ENCODE results near the gene ACIN1.
"Not testable (repeated sequence)": the region's sequence is repeated elsewhere in the genome, so short reads cannot be mapped to it uniquely, and the experiment has no call there.

Gene ACIN1

DNA sequence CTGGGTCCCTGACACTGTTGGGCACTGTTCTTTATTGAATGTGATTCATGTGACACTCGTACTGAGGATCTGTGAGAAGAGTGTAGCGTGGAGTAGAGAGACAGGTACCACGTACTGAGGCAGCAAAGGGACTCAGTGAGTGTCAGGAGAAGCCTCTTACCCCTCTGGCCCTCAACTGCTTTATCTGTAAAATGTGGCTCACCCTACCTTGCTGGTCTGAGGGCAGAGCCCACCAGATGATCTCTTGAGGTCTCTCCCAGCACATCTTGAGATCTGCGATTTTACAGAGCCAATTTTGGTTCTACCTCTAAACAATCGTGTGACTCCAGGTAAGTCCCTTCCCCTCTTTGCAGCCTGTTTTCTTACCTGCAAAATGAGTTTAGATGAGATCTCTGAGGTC is 21.0 kb upstream of the ACIN1 start:
- Mint-ChIP-seq H3K4me1 (peaks cover 35% of the 10 kb centered on the region), H3K4me3 (no peak overlapping the region), H3K36me3 (peaks cover 1% of the 10 kb centered on the region), H3K27me3 (no peaks in the 10 kb centered on the region), H3K9me3 (no peaks in the 10 kb centered on the region), H3K27ac (no peak overlapping the region)

DNA sequence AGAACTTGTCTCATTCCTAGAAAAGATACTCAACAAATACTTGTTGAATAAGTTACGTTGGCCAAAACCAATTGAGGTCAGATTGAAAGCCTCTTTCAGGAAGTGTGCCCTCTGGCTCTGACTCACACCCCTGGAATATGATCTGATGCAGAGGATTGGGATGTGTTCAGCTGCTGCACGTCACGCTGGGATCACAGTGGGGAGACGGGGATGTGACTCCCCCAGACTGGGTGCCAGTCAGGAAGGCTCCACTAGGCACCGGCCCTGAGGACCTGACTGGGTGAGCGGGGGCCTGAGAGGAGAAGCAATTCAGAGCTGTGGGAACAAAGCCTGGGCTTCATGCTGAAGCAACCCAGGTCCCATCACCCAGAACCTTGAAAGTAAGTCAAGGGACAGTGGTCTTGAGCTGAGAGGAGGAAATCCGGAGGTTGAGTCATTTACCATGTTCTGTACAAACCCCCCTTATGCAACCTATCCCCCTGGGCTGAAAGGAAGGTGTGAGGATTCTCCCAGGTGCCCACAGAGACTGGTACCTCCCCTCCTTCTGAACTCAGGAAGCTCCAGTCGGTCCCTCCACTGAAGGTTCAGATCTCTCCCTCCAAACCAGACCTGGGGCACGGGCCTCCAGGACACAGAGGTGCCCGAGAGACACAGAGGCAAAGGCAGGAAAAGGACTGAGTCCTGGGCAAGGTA is 20.2 kb upstream of the ACIN1 start:
- no peak overlapping the region for H3K4me3 Mint-ChIP-seq
- peaks cover 1% of the 10 kb centered on the region for H3K36me3 Mint-ChIP-seq
- no peak overlapping the region for H3K27ac Mint-ChIP-seq
- no peaks in the 10 kb centered on the region for H3K27me3 Mint-ChIP-seq
- H3K4me1 Mint-ChIP-seq, result peaks cover 28% of the 10 kb centered on the region
- H3K9me3 Mint-ChIP-seq, result no peaks in the 10 kb centered on the region

DNA sequence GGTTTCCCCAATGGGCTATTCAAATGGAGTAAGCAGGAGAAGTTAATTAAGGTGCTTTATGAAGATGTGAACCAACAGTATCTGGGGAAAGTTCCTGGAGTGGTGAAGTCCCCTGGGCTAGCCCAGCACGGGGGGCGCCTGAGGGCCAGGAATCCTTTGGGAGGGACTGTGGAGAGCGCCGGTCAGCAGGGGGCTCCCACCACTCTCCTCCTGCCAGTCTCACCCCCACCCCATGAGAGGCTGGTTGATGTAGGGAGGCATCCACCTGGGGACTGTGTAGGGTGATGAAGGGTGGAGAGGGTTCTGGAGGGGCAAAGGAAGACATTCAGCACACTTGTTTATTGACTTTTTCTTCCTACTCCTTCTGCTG is 19.7 kb upstream of the ACIN1 start:
- H3K27me3 Mint-ChIP-seq, result no peaks in the 10 kb centered on the region
- H3K9me3 Mint-ChIP-seq, result no peaks in the 10 kb centered on the region
- H3K27ac Mint-ChIP-seq, result no peak overlapping the region
- H3K4me3 Mint-ChIP-seq, result no peak overlapping the region
- H3K4me1 Mint-ChIP-seq, result peaks cover 22% of the 10 kb centered on the region
- H3K36me3 Mint-ChIP-seq, result peaks cover 1% of the 10 kb centered on the region

DNA sequence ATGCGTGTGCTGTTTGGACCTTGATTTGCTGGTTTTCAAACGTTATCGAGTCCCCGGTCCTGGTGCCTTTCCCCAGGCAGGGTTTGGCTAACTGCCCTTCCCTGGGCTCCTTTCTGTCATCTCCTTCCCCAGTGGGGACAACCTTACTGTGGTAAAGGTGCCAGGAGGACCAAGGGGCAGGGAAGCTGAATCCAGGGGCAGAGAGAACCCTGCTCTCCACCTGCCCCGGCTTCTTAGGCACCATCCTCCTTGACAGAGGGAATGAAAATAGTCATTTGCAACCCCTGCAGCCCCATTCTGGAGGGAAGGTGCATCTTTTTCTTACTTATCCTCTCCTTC is 19.2 kb upstream of the ACIN1 start:
- H3K4me1 Mint-ChIP-seq, result peaks cover 17% of the 10 kb centered on the region
- H3K4me3 Mint-ChIP-seq, result no peak overlapping the region
- peaks cover 1% of the 10 kb centered on the region for H3K36me3 Mint-ChIP-seq
- no peaks in the 10 kb centered on the region for H3K27me3 Mint-ChIP-seq
- no peak overlapping the region for H3K27ac Mint-ChIP-seq
- no peaks in the 10 kb centered on the region for H3K9me3 Mint-ChIP-seq

DNA sequence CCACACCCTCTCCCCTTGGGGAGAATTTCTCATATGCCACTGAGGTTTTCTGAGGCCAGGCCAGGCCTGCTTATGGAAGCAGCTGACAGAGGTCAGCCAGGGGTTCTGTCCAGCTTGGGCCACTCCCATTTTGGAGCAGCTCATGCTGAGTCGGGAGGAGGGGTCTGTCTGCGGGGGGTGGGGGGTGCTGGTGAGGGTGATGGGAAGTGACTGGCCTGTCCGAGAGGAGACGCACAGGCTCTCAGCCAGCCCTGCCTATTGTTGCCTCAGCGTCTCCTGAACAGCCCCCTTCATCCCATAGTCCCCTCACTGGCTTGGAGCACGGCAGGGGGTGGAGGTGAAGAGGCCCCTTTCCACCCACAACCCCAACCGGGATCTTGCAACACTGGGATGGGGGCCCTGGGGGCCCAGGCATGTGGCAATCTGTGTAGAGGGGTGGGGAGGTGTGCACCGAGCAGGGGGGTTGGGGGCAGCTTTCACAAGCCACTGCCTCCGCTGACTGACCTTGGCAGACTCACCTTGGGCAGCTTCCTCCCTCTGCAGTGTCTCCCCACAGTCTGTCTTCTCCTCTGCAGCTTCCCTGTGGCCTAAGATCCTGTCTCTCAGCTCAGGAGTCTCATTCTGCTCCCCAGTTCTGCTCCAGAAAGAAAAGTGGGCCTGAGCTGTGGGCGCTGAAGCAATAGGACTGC is 18.6 kb upstream of the ACIN1 start:
- Mint-ChIP-seq H3K9me3 (no peaks in the 10 kb centered on the region), H3K27me3 (no peaks in the 10 kb centered on the region), H3K27ac (no peak overlapping the region), H3K4me1 (peaks cover 12% of the 10 kb centered on the region), H3K36me3 (peaks cover 1% of the 10 kb centered on the region), H3K4me3 (no peak overlapping the region)

DNA sequence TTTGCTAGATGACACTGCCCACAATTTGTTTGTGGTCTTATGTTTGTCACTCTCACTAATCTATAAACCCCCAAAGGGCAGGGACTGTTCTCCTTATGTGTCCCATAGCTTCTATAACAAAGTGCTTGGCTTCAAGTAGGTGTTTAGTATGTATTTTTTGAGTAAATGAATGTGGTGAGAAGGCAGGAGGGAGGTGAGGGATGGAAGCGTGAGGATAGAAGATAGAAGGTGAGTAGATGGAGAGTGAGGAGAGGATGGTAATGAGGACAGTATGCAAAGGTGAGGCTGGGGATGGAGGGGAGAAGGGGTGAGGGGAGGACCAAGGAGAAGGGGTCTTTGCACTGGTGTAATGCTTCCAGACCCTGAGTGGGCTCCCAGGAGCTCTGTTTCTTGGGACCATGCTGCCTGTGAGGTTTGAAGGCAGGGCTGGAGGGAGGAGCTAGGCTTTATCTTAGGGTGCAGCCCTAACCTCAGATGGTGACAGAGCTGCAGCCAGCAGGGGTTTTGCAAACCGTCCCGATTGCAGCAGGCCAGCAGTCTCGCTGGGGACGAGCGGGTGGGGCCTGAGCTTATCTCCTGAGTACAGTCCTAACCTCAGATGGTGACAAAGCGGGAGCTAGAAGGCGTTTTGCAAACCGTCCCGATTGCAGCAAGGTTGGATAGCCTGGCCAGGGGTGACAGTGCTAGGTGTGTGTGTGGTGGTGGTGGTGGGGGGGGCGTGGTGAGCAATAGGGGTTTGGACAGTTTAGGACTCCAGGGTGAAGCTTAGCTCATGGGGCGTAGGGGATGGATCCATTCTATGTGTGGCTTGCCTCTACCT is 17.6 kb upstream of the ACIN1 start:
- Mint-ChIP-seq H3K27ac (peak overlapping the region; percentile 17), H3K9me3 (no peaks in the 10 kb centered on the region), H3K27me3 (no peaks in the 10 kb centered on the region), H3K4me1 (peaks cover 2% of the 10 kb centered on the region), H3K36me3 (peaks cover 1% of the 10 kb centered on the region), H3K4me3 (no peak overlapping the region)

DNA sequence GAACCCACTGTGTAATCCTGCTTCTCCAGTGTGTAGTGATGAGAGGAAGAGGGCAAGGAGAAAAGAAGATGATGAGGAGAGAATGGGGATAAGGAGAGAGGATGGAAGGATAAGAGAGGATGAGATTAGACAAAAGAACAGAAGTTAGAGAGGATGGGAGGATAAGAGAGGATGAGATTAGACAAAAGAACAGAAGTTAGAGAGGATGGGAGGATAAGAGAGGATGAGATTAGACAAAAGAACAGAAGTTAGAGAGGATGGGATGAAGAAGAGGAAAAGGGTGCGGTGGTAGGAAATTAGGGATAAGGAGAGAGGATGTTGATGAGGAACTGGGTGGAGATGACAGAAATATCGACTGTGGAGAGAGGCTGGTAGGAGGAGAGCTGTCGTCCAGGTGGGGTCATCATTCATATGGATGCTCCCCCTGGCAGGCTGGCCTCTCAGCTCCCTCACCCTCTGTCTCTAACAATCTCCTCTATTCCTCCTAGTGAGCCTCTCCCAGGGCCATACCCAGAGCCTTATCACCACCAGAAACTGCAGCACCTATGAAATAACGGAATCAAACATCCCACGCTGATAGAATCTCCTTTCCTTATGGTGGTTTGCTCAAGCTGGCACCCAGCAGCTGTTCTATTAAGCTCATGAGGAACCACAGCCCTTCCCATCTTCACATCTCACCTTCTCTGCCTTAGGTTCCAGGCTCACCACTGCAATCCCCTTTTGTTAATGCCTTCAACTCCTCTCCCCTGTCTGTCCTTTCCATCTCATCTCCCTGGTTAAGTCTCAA is 15.8 kb upstream of the ACIN1 start:
- no peaks in the 10 kb centered on the region for H3K27me3 Mint-ChIP-seq
- no peaks in the 10 kb centered on the region for H3K4me1 Mint-ChIP-seq
- H3K9me3 Mint-ChIP-seq, result no peaks in the 10 kb centered on the region
- no peak overlapping the region for H3K27ac Mint-ChIP-seq
- H3K36me3 Mint-ChIP-seq, result peaks cover 1% of the 10 kb centered on the region
- H3K4me3 Mint-ChIP-seq, result no peak overlapping the region

DNA sequence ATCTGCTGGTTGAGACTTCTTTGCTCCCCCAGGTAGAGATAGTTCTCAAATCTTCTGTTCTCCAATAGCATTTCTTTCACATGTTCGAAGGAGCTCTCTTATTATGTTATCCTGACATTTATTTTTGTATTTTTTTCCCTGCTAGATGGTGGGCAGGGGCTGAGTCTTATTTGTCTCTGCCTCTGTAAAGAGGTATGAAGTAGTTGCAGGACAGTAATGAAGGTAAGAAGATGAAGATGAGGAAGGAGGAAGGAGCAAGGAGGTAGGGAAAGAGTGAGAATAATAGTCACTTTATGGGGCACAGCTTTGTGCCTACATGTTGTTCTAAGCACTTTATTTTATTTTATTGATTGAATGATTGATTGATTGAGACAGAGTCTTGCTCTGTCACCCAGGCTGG is 14.8 kb upstream of the ACIN1 start:
- no peaks in the 10 kb centered on the region for H3K27me3 Mint-ChIP-seq

DNA sequence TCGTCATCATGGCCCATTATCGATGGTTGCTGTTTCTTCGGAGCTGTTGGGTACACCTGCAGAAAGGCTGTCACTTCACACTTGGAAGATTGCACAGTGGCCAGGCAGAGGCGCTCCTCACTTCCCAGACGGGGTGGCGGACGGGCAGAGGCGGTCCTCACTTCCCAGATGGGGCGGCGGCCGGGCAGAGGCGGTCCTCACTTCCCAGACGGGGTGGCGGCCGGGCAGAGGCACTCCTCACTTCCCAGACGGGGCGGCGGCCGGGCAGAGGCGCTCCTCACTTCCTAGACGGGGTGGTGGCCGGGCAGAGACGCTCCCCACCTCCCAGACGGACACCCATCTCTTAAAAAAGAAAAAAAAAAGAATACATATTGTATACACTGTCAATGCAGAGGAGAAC is 13.2 kb upstream of the ACIN1 start:
- not testable (repeated sequence) for H3K4me3 Mint-ChIP-seq, H3K27ac Mint-ChIP-seq, H3K36me3 Mint-ChIP-seq, H3K4me1 Mint-ChIP-seq, H3K9me3 Mint-ChIP-seq, H3K27me3 Mint-ChIP-seq

More for the DNA sequence above, 14.8 kb upstream of the ACIN1 start:
- Mint-ChIP-seq H3K4me1 (no peaks in the 10 kb centered on the region), H3K4me3 (no peak overlapping the region), H3K36me3 (peaks cover 1% of the 10 kb centered on the region), H3K27ac (no peak overlapping the region), H3K9me3 (no peaks in the 10 kb centered on the region)

DNA sequence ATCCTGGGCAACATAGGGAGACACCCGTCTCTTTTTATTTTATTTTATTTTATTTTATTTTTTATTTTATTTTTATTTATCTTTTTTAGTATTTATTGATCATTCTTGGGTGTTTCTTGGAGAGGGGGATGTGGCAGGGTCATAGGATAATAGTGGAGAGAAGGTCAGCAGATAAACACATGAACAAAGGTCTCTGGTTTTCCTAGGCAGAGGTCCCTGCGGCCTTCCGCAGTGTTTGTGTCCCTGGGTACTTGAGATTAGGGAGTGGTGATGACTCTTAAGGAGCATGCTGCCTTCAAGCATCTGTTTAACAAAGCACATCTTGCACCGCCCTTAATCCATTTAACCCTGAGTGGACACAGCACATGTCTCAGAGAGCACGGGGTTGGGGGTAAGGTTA is 12.7 kb upstream of the ACIN1 start:
- not testable (repeated sequence) for H3K4me3 Mint-ChIP-seq, H3K27me3 Mint-ChIP-seq, H3K27ac Mint-ChIP-seq, H3K4me1 Mint-ChIP-seq, H3K9me3 Mint-ChIP-seq, H3K36me3 Mint-ChIP-seq

DNA sequence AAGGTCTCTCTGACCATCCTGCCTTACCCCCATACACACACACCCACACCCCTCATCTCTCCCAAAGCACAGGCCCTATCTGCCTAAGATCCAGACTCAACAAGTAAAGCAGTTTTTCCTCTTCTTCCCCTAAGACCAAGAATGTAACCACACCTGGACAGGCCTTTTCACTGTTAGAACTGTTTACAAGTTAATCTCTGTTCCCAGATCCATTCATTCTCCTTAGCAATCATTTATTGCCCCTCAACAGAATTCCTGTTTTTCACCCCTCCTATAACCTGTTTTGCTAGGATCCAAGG is 11.8 kb upstream of the ACIN1 start:
- Mint-ChIP-seq H3K27ac (no peak overlapping the region), H3K36me3 (no peaks in the 10 kb centered on the region), H3K4me3 (no peak overlapping the region), H3K4me1 (no peaks in the 10 kb centered on the region), H3K27me3 (no peaks in the 10 kb centered on the region), H3K9me3 (no peaks in the 10 kb centered on the region)

DNA sequence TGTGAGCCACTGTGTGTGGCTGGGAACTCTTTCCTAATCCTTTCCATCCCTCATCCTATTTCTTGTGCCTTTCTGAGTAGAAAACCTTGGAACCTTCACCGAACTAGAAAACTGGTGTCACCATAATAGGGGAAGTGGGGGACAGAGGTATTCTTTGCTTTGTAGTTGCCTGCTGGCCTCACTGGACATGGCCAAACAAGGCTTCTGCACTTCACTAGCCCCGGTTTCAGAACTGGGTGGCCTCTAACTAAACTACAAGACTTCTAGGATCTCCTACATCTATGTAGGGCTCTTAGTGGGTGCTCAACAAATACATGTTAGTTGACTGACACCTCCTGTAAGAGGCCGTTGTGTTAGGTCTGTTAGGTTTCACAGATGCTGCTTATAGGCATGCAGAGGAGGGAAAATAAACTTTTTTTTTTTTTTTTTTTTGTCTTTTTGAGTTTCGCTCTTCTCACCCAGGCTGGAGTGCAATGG is 10.4 kb upstream of the ACIN1 start:
- Mint-ChIP-seq H3K36me3 (no peaks in the 10 kb centered on the region), H3K4me1 (no peaks in the 10 kb centered on the region), H3K4me3 (no peak overlapping the region), H3K9me3 (no peaks in the 10 kb centered on the region), H3K27me3 (no peaks in the 10 kb centered on the region), H3K27ac (no peak overlapping the region)

DNA sequence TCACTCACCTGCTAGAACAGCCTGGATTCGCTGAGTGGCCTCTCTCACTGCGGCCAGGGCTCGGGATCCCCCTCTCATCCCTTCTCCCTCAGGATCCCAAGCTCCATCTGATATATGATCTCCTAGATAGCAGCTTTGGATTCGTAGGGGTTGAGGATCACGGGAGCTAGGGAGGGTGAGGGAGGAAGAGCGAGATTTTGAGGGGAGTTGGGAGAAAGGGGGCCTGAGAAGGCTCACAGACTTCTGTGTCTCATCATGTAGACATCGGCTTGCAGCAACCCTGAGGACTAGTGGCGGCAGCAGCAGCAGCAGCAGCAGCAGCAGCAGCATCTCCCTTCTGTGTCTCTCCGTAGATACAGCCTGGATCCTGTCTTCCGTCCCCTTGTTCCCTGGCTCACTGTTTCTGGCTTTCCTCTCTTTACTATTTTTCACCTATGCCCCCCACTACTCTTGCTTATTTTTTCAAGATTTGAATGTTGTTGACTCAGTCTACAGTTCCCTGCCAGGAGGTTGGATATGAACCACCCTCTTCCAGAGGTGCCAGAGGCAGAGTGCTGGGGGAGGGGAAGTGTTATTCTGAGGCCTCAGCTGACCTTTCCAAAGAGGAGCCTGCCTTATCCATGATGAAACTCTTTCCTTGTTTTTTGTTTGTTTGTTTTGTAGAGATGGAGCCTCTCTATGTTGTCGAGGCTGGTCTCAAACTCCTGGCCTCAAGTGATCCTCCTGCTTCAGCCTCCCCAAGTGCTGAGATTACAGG is 9.8 kb upstream of the ACIN1 start, which contains the start of gene CIROP:
CIROP (minus strand) TSS at position 399 of the 757 bp plus-strand sequence; CDS start at position 330, 69 bp downstream.
- Mint-ChIP-seq H3K27me3 (no peaks in the 10 kb centered on the region), H3K27ac (no peak within 1 kb of the TSS), H3K4me1 (peaks cover 1% of the 10 kb centered on the region), H3K36me3 (no peaks in the 10 kb centered on the region), H3K4me3 (no peak within 1 kb of the TSS), H3K9me3 (no peaks in the 10 kb centered on the region)

DNA sequence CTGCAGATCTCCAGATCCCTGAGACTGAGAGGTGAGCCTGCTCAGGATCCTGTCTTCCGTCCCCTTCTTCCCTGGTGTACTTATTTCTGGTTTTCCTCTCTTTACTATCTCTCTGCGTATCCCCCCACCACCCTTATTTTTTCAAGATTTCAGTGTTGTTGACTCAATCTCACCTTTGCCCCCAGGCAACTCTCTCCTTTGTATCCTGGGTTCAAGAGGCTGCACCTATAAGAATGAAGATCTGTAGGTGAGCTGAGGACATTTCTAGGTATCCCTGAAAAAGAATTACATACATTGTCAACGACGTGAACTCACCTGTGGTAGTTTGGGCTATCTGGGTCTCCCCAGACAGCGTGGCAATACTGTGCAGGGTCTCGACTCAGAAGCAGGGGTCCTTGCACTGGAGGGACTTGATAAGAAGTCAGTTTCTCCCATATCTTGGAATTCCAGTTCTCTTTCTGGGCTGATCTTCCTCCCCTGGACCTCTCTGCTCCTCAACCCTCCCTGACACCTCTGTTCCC is 9.2 kb upstream of the ACIN1 start:
- H3K27ac Mint-ChIP-seq, result no peak overlapping the region

DNA sequence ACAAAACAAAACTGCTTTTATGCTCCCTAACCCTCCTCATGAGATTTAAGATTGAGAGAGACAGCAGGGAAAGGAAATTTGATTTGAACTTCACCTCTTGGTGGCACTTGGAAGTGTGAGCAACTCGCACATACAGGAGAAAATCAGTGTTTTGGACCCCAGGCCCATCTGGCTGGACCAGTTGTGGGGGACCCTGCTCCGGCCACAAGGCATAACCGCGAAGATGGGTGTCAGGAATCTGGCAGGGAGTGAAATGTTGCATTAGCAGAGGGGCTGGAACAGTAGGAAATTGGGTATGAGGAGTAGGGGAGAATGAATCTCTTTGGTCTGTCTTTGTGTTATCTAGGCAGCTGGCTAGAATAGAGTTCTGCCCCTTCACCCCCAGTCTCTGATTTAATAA is 8.6 kb upstream of the ACIN1 start:
- no peaks in the 10 kb centered on the region for H3K9me3 Mint-ChIP-seq
- H3K27me3 Mint-ChIP-seq, result no peaks in the 10 kb centered on the region
- H3K27ac Mint-ChIP-seq, result no peak overlapping the region
- H3K36me3 Mint-ChIP-seq, result peaks cover 2% of the 10 kb centered on the region
- peaks cover 8% of the 10 kb centered on the region for H3K4me1 Mint-ChIP-seq
- no peak overlapping the region for H3K4me3 Mint-ChIP-seq

More for the DNA sequence above, 9.2 kb upstream of the ACIN1 start:
- Mint-ChIP-seq H3K4me1 (peaks cover 7% of the 10 kb centered on the region), H3K27me3 (no peaks in the 10 kb centered on the region), H3K9me3 (no peaks in the 10 kb centered on the region), H3K4me3 (no peak overlapping the region), H3K36me3 (peaks cover 2% of the 10 kb centered on the region)
